ENCODE results near the gene FABP6. TPM values are rescaled to one million over a fixed set of nuclear protein-coding genes. Genes with fewer than 3 reads are reported as not detected.

Gene FABP6
- total and polyA plus RNA-seq, 4 donors: 5.0 to 13.1 (median 6.3) TPM

- Histone ChIP-seq H3K4me1 (ENCODE audit: control insufficient read depth in 5 of 5, insufficient read depth in 5 of 5, low read length in 5 of 5) (peaks cover 0 to 17% (median 7%) of the 10 kb centered on the region in 5 donors), H3K27ac (ENCODE audit: low read depth in 1 of 2, low read length in 1 of 2) (peak overlapping the region in 1 of 2 donors; percentile 82), H3K9ac (ENCODE audit: insufficient read depth in 1 of 2, low read length in 2 of 2) (no peak overlapping the region), H3K36me3 (ENCODE audit: control insufficient read depth in 4 of 4, insufficient read depth in 4 of 4, low read length in 4 of 4) (peaks cover 0 to 3% (median 0%) of the 10 kb centered on the region in 4 donors), H3K4me3 (no peak overlapping the region), H3K9me3 (ENCODE audit: control insufficient read depth in 4 of 4, insufficient read depth in 3 of 4, low read length in 3 of 4) (no peaks in the 10 kb centered on the region), H3K27me3 (ENCODE audit: control insufficient read depth in 3 of 3, insufficient read depth in 3 of 3, low read length in 2 of 3) (no peaks in the 10 kb centered on the region)
- DNase-seq (no peak), ATAC-seq (ENCODE audit: insufficient read depth, low FRiP score) (no peak)
- TF ChIP-seq, protein P1, sequence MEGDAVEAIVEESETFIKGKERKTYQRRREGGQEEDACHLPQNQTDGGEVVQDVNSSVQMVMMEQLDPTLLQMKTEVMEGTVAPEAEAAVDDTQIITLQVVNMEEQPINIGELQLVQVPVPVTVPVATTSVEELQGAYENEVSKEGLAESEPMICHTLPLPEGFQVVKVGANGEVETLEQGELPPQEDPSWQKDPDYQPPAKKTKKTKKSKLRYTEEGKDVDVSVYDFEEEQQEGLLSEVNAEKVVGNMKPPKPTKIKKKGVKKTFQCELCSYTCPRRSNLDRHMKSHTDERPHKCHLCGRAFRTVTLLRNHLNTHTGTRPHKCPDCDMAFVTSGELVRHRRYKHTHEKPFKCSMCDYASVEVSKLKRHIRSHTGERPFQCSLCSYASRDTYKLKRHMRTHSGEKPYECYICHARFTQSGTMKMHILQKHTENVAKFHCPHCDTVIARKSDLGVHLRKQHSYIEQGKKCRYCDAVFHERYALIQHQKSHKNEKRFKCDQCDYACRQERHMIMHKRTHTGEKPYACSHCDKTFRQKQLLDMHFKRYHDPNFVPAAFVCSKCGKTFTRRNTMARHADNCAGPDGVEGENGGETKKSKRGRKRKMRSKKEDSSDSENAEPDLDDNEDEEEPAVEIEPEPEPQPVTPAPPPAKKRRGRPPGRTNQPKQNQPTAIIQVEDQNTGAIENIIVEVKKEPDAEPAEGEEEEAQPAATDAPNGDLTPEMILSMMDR (IDR thresholded peaks at IDR 0.05; ENCODE audit: control extremely low read depth, extremely low read depth): no peak
- WGBS, 2 donors: 90 to 92% methylated on average over 14 of the region's 14 CpGs
Measured at GRCh38 chr5:160260006-160260775, 30.9 kb downstream of the FABP6 start.

DNA sequence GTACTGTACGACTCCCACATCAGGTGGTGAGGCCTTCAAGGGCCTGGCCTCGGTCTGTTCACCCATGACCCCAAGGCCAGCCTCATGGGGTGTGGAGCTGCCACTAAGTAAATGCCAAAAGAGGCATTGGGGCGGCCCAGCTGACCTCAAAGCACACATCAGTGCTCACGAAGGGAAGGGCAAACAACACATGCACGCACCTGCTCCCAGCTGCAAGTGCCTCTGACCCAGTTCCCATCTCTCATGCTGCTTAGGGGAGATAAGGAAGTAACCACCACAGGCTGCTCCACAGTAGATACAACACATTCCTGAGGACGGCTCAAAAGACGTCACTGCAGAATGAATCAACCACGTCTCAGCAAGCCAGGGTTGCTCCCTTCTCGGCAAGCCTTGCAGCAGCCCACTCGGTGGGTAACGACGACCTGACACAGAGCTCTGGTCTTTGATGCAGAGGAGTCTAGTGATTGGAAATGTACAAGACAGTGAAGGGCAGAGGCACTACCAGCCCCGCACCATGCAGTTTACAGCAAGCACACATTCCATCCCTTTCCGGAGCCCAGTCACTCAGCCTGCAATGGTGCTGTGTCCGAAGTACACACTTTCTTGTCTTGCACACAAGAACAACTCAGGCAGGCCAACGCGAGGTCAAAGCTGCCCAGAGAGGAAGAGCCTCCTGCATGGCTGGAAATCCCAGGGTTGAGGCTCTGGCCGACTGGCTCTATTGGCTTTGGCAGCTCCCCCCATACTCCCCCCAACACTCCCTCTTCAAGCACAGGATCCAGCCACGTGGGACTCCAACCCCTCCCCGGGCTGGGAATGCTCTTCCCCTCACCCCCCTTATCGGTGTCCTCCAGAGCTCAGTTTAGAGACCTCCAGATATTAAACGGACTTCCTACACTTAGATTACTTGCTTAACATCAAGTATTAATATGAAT lies 31.8 kb downstream of the FABP6 start:
- H3K9me3 ChIP-seq (ENCODE audit: control insufficient read depth in 4 of 4, insufficient read depth in 3 of 4, low read length in 3 of 4): no peaks in the 10 kb centered on the region
- no peaks in the 10 kb centered on the region for H3K36me3 ChIP-seq (ENCODE audit: control insufficient read depth in 4 of 4, insufficient read depth in 4 of 4, low read length in 4 of 4)
- no peak overlapping the region for H3K9ac ChIP-seq (ENCODE audit: insufficient read depth in 1 of 2, low read length in 2 of 2)
- peak overlapping the region in 1 of 2 donors; percentile 92 for H3K27ac ChIP-seq (ENCODE audit: low read depth in 1 of 2, low read length in 1 of 2)
- H3K4me1 ChIP-seq (ENCODE audit: control insufficient read depth in 5 of 5, insufficient read depth in 5 of 5, low read length in 5 of 5): peaks cover 0 to 17% (median 7%) of the 10 kb centered on the region in 5 donors
- 41 to 44% methylated on average over 22 of the region's 22 CpGs for WGBS, 2 donors
- H3K4me3 ChIP-seq: no peak overlapping the region
- no peaks in the 10 kb centered on the region for H3K27me3 ChIP-seq (ENCODE audit: control insufficient read depth in 3 of 3, insufficient read depth in 3 of 3, low read length in 2 of 3)
- TF ChIP-seq, protein P1 (IDR thresholded peaks at IDR 0.05; ENCODE audit: control extremely low read depth, extremely low read depth): no peak
- peak; percentile 29 to 56 (median 41) for DNase-seq
- peak; percentile 92 for ATAC-seq (ENCODE audit: insufficient read depth, low FRiP score)

GRCh38 chr5:160262151-160263074 lies 33.1 kb downstream of the FABP6 start:
- TF ChIP-seq, protein P1 (IDR thresholded peaks at IDR 0.05; ENCODE audit: control extremely low read depth, extremely low read depth): no peak
- DNase-seq (peak in 1 of 3 donors; percentile 10), ATAC-seq (ENCODE audit: insufficient read depth, low FRiP score) (no peak)
- no peaks in the 10 kb centered on the region for H3K9me3 ChIP-seq (ENCODE audit: control insufficient read depth in 4 of 4, insufficient read depth in 3 of 4, low read length in 3 of 4)
- no peaks in the 10 kb centered on the region for H3K27me3 ChIP-seq (ENCODE audit: control insufficient read depth in 3 of 3, insufficient read depth in 3 of 3, low read length in 2 of 3)
- no peaks in the 10 kb centered on the region for H3K36me3 ChIP-seq (ENCODE audit: control insufficient read depth in 4 of 4, insufficient read depth in 4 of 4, low read length in 4 of 4)
- H3K27ac ChIP-seq (ENCODE audit: low read depth in 1 of 2, low read length in 1 of 2): peak overlapping the region in 1 of 2 donors; percentile 6
- no peak overlapping the region for H3K4me3 ChIP-seq
- H3K4me1 ChIP-seq (ENCODE audit: control insufficient read depth in 5 of 5, insufficient read depth in 5 of 5, low read length in 5 of 5): peaks cover 0 to 17% (median 7%) of the 10 kb centered on the region in 5 donors
- no peak overlapping the region for H3K9ac ChIP-seq (ENCODE audit: insufficient read depth in 1 of 2, low read length in 2 of 2)
- 45 to 55% methylated on average over 16 of the region's 16 CpGs for WGBS, 2 donors

All from lung (tissue), 12 donors.